ENCODE data around the gene SGF29.
"Not testable (repeated sequence)": the region's sequence is repeated elsewhere in the genome, so short reads cannot be mapped to it uniquely, and the experiment has no call there.

The SGF29 gene

GRCh38 chr16:28592979-28593553 is 39.3 kb downstream of the SGF29 start:
- H3K36me3 Mint-ChIP-seq: peaks cover 26% of the 10 kb centered on the region
- DNase-seq (ENCODE audit: low spot score in 2 of 2) (no peak), ATAC-seq (peak; percentile 11)
- no peak overlapping the region for H3K4me3 Mint-ChIP-seq
- H3K27ac Mint-ChIP-seq: no peak overlapping the region
- peaks cover 6% of the 10 kb centered on the region for H3K4me1 Mint-ChIP-seq
- no peaks in the 10 kb centered on the region for H3K9me3 Mint-ChIP-seq

- not testable (repeated sequence) for H3K4me3 Mint-ChIP-seq
These were observed 41.7 kb downstream of the SGF29 start for GRCh38 chr16:28595451-28595850.

GRCh38 chr16:28596115-28596630 is 42.5 kb downstream of the SGF29 start:
- Mint-ChIP-seq H3K9me3 (no peaks in the 10 kb centered on the region), H3K27ac (no peak overlapping the region), H3K36me3 (peaks cover 6% of the 10 kb centered on the region), H3K4me3 (no peak overlapping the region), H3K4me1 (peaks cover 6% of the 10 kb centered on the region)
- DNase-seq (ENCODE audit: low spot score in 2 of 2) (no peak), ATAC-seq (no peak)

More at GRCh38 chr16:28595451-28595850, 41.7 kb downstream of the SGF29 start:
- not testable (repeated sequence) for H3K27ac Mint-ChIP-seq; H3K4me1 Mint-ChIP-seq; DNase-seq (ENCODE audit: low spot score in 2 of 2); ATAC-seq; H3K9me3 Mint-ChIP-seq
- H3K36me3 Mint-ChIP-seq: peaks cover 13% of the 10 kb centered on the region

GRCh38 chr16:28596840-28597691 is 43.3 kb downstream of the SGF29 start, which contains the start of gene SULT1A2:
Gene SULT1A2 (minus strand): TSS chr16:28597050. CDS start chr16:28595930, 1,120 bp downstream.
- H3K36me3 Mint-ChIP-seq: no peaks in the 10 kb centered on the region
- H3K9me3 Mint-ChIP-seq: no peaks in the 10 kb centered on the region
- no peak for DNase-seq (ENCODE audit: low spot score in 2 of 2)
- H3K4me3 Mint-ChIP-seq: no peak within 1 kb of the TSS
- H3K4me1 Mint-ChIP-seq: peaks cover 6% of the 10 kb centered on the region
- H3K27ac Mint-ChIP-seq: no peak within 1 kb of the TSS
- ATAC-seq: no peak

GRCh38 chr16:28597692-28598261 is 44.1 kb downstream of the SGF29 start:
- Mint-ChIP-seq H3K36me3 (no peaks in the 10 kb centered on the region), H3K27ac (no peak overlapping the region), H3K4me3 (no peak overlapping the region), H3K9me3 (no peaks in the 10 kb centered on the region), H3K4me1 (peaks cover 6% of the 10 kb centered on the region)
- ATAC-seq: no peak
- no peak for DNase-seq (ENCODE audit: low spot score in 2 of 2)

GRCh38 chr16:28599377-28600285 is 45.9 kb downstream of the SGF29 start:
- not testable (repeated sequence) for DNase-seq (ENCODE audit: low spot score in 2 of 2); H3K4me1 Mint-ChIP-seq; H3K36me3 Mint-ChIP-seq; H3K4me3 Mint-ChIP-seq; H3K9me3 Mint-ChIP-seq; H3K27ac Mint-ChIP-seq
- peak; percentile 86 for ATAC-seq

GRCh38 chr16:28600965-28601364 is 47.2 kb downstream of the SGF29 start:
- not testable (repeated sequence) for H3K36me3 Mint-ChIP-seq; H3K9me3 Mint-ChIP-seq; H3K27ac Mint-ChIP-seq; H3K4me3 Mint-ChIP-seq; DNase-seq (ENCODE audit: low spot score in 2 of 2); ATAC-seq; H3K4me1 Mint-ChIP-seq

- ATAC-seq; H3K4me3 Mint-ChIP-seq; DNase-seq (ENCODE audit: low spot score in 2 of 2); H3K4me1 Mint-ChIP-seq; H3K36me3 Mint-ChIP-seq; H3K27ac Mint-ChIP-seq; H3K9me3 Mint-ChIP-seq: not testable (repeated sequence)
These were observed 47.9 kb downstream of the SGF29 start for GRCh38 chr16:28601589-28601988.

GRCh38 chr16:28602062-28602461 is 48.3 kb downstream of the SGF29 start:
- not testable (repeated sequence) for H3K36me3 Mint-ChIP-seq; H3K9me3 Mint-ChIP-seq; H3K4me3 Mint-ChIP-seq; DNase-seq (ENCODE audit: low spot score in 2 of 2); H3K27ac Mint-ChIP-seq; ATAC-seq; H3K4me1 Mint-ChIP-seq

GRCh38 chr16:28602529-28602928 is 48.8 kb downstream of the SGF29 start:
- Mint-ChIP-seq H3K27ac (no peak overlapping the region), H3K4me3 (no peak overlapping the region), H3K4me1 (no peaks in the 10 kb centered on the region), H3K9me3 (no peaks in the 10 kb centered on the region), H3K36me3 (no peaks in the 10 kb centered on the region)
- ATAC-seq (no peak), DNase-seq (ENCODE audit: low spot score in 2 of 2) (no peak)

- no peaks in the 10 kb centered on the region for H3K36me3 Mint-ChIP-seq
- H3K4me3 Mint-ChIP-seq: no peak overlapping the region
- H3K9me3 Mint-ChIP-seq: no peaks in the 10 kb centered on the region
- H3K27ac Mint-ChIP-seq: peak overlapping the region; percentile 21
- no peak for ATAC-seq
- no peaks in the 10 kb centered on the region for H3K4me1 Mint-ChIP-seq
- no peak for DNase-seq (ENCODE audit: low spot score in 2 of 2)
These were observed 49.9 kb downstream of the SGF29 start for GRCh38 chr16:28603381-28604185.

GRCh38 chr16:28604186-28604565 is 50.5 kb downstream of the SGF29 start:
- no peak overlapping the region for H3K4me3 Mint-ChIP-seq
- DNase-seq (ENCODE audit: low spot score in 2 of 2) (no peak), ATAC-seq (no peak)
- H3K27ac Mint-ChIP-seq: peak overlapping the region; percentile 21
- no peaks in the 10 kb centered on the region for H3K9me3 Mint-ChIP-seq
- no peaks in the 10 kb centered on the region for H3K4me1 Mint-ChIP-seq
- no peaks in the 10 kb centered on the region for H3K36me3 Mint-ChIP-seq

GRCh38 chr16:28606291-28607115 is 52.8 kb downstream of the SGF29 start:
- no peak for ATAC-seq
- Mint-ChIP-seq H3K36me3 (no peaks in the 10 kb centered on the region), H3K4me3 (no peak overlapping the region)

More at GRCh38 chr16:28606291-28607115, 52.8 kb downstream of the SGF29 start:
- Mint-ChIP-seq H3K27ac (no peak overlapping the region), H3K9me3 (no peaks in the 10 kb centered on the region), H3K4me1 (peaks cover 10% of the 10 kb centered on the region)
- DNase-seq (ENCODE audit: low spot score in 2 of 2): no peak

Data from stimulated activated effector memory CD8-positive, alpha-beta T cell treated with anti-CD3 and anti-CD28 coated beads, Interleukin-12 subunit alpha, Interleukin-12 subunit beta, amount 100 ng/mL, for 72 hours (primary cell).